T-helper 2 cell (primary cell): ENCODE data around the gene LBX2.

Experiments used
- DNase-seq, 5 experiments: peaks; one replicate each; pipeline versions ENCODE4 v3.0.0 to v3.0.0-alpha.2; 2012 to 2022

Gene LBX2

GRCh38 chr2:74457129-74457548 is 42.3 kb downstream of the LBX2 start:
- DNase-seq, result no peak

GRCh38 chr2:74454654-74455511 is 44.5 kb downstream of the LBX2 start, which contains the start of gene INO80B:
Gene INO80B, plus strand, starts transcription at chr2:74455087. Its CDS starts 30 bp downstream, at chr2:74455117.
- peak; percentile 81 to 98 (median 93) for DNase-seq

GRCh38 chr2:74450570-74451190 is 48.7 kb downstream of the LBX2 start:
- DNase-seq, result no peak

- DNase-seq, result no peak
Observed at GRCh38 chr2:74448771-74449170, 50.6 kb downstream of the LBX2 start.
